K562 (cell line): Measurements from ENCODE around the gene C2CD4D.

ENCODE experiments used
- EZH2 ChIP-seq: IDR thresholded peaks from 2 replicates; pipeline ENCODE4 v1.6.1; 2012; ENCODE audit warnings: low read depth, mild to moderate bottlenecking, inconsistent platforms, low read length, borderline replicate concordance
- FOXM1 ChIP-seq, 2 experiments: fragments of 450-650 bp in 1 of 2; sonication (generic) in 1 of 2; formaldehyde crosslinking in 1 of 2; IDR thresholded peaks; 2 replicates each; pipeline versions ENCODE4 v1.6.1 to v1.9.0; 2017 to 2022; ENCODE audit warnings: low read depth in 2 of 2, mild to moderate bottlenecking in 2 of 2, missing genetic modification reagents in 1 of 2, moderate library complexity in 1 of 2
- HDAC6 ChIP-seq: IDR thresholded peaks from 2 replicates; pipeline ENCODE4 v1.6.1; 2012; ENCODE audit warnings: low read depth, mild to moderate bottlenecking, control low read depth, inconsistent platforms, low read length, moderate library complexity
- POLR2B ChIP-seq: fragments of 450-650 bp; IDR thresholded peaks from 2 replicates; pipeline ENCODE4 v1.6.1; 2018; ENCODE audit warnings: low read depth; ENCODE audit not compliant: partially characterized antibody
- ZNF23 ChIP-seq: fragments of 250-450 bp; sonication (Bioruptor Pico); IDR thresholded peaks from 2 replicates; pipeline ENCODE4 v1.4.0; 2020; ENCODE audit warnings: mild to moderate bottlenecking

DNA sequence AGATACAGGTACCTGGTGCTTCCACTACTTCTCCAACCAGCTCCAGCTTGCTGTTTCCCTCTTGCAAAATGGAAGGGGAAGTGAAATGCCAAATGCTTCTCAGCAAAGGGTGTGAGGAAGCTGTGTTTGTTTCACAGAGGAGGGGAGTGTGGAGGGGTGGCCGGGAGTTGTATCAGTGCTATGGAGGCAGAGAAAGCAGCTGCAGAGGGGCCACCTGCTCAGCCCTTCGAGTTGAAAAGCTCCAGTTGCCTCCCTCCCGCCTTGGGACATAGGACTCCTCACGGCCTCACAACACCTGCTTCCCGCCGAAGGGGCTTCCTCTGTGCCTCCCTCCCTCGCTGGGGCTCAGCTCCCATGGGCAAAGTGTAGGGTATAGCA, 22.3 kb downstream of the C2CD4D start:
- TF ChIP-seq HDAC6 (no peak), POLR2B (no peak), FOXM1 (IDR thresholded peaks at IDR 0.05; ENCODE audit: low read depth) (no peak), FOXM1 (CRISPR knock-in tag; IDR thresholded peaks at IDR 0.05; ENCODE audit: low read depth) (no peak), ZNF23 (CRISPR knock-in tag) (no peak), EZH2 (no peak)
